Measurements from ENCODE around the gene RBM38.
"Not testable (repeated sequence)": the region's sequence is repeated elsewhere in the genome, so short reads cannot be mapped to it uniquely, and the experiment has no call there.

The RBM38 gene

GRCh38 chr20:57416296-57417022 lies 25.3 kb downstream of the RBM38 start:
- no peak for TF ChIP-seq CTCF (conservative IDR thresholded peaks at IDR 0.05; ENCODE audit: low read depth)
- no peak overlapping the region for H3K27ac ChIP-seq
- ChIA-PET CTCF (interaction anchor here (0.6 to 1.7 kb wide), 3 partner anchors 9 to 285 kb away, joined by 3 to 5 read pairs (median 4); no protein-coding TSS in a partner anchor), POLR2A (ENCODE audit: low non-redundant PET) (no interaction called here)
- DNase-seq (ENCODE audit: low spot score) = no peak

GRCh38 chr20:57417051-57417689 lies 26.0 kb downstream of the RBM38 start:
- CTCF ChIA-PET = interaction anchor here (0.6 kb wide), 1 partner anchor 16 kb away, joined by 4 read pairs; no protein-coding TSS in a partner anchor
- H3K27ac ChIP-seq = no peak overlapping the region
- DNase-seq (ENCODE audit: low spot score) = no peak
- TF ChIP-seq CTCF (conservative IDR thresholded peaks at IDR 0.05; ENCODE audit: low read depth) = no peak
- POLR2A ChIA-PET (ENCODE audit: low non-redundant PET) = no interaction called here

- no peak overlapping the region for H3K27ac ChIP-seq
- ChIA-PET POLR2A (ENCODE audit: low non-redundant PET) (no interaction called here), CTCF (interaction anchor here (0.6 to 1.0 kb wide), 5 partner anchors 13 to 83 kb away, joined by 3 to 4 read pairs (median 3); no protein-coding TSS in a partner anchor)
- no peak for DNase-seq (ENCODE audit: low spot score)
- TF ChIP-seq CTCF (conservative IDR thresholded peaks at IDR 0.05; ENCODE audit: low read depth) = no peak
Observed at GRCh38 chr20:57417830-57418780, 26.9 kb downstream of the RBM38 start.

- POLR2A ChIA-PET (ENCODE audit: low non-redundant PET); H3K27ac ChIP-seq; DNase-seq (ENCODE audit: low spot score): not testable (repeated sequence)
- CTCF ChIA-PET = interaction anchor here (0.5 to 0.9 kb wide), 3 partner anchors 12 to 25 kb away, joined by 3 to 4 read pairs (median 3); no protein-coding TSS in a partner anchor
Observed at GRCh38 chr20:57419479-57419878, 28.3 kb downstream of the RBM38 start.

GRCh38 chr20:57420571-57421252 lies 29.5 kb downstream of the RBM38 start:
- POLR2A ChIA-PET (ENCODE audit: low non-redundant PET) = no interaction called here
- TF ChIP-seq CTCF (conservative IDR thresholded peaks at IDR 0.05; ENCODE audit: low read depth) = no peak
- H3K27ac ChIP-seq = no peak overlapping the region
- no peak for DNase-seq (ENCODE audit: low spot score)
- CTCF ChIA-PET = interaction anchor here (0.5 to 0.6 kb wide), 2 partner anchors 32 to 75 kb away, joined by 3 to 4 read pairs; no protein-coding TSS in a partner anchor

GRCh38 chr20:57421253-57422220 lies 30.3 kb downstream of the RBM38 start:
- H3K27ac ChIP-seq = no peak overlapping the region
- CTCF ChIA-PET = no interaction called here

More at GRCh38 chr20:57421253-57422220, 30.3 kb downstream of the RBM38 start:
- TF ChIP-seq CTCF (conservative IDR thresholded peaks at IDR 0.05; ENCODE audit: low read depth) = no peak
- no peak for DNase-seq (ENCODE audit: low spot score)
- POLR2A ChIA-PET (ENCODE audit: low non-redundant PET) = no interaction called here
